IPS-15b (cell line): Measurements from ENCODE around the gene KAT6B.

Source experiments
- H3K27me3 ChIP-seq: one replicate; pipeline ENCODE4 v1.6.1; 2013; ENCODE audit warnings: low read length; ENCODE audit not compliant: control insufficient read depth, insufficient read depth
- H3K36me3 ChIP-seq: one replicate; pipeline ENCODE4 v1.6.1; 2013; ENCODE audit warnings: low read length; ENCODE audit not compliant: control insufficient read depth, insufficient read depth
- H3K4me1 ChIP-seq: one replicate; pipeline ENCODE4 v1.6.1; 2013; ENCODE audit warnings: mild to moderate bottlenecking, low read length; ENCODE audit not compliant: control insufficient read depth, insufficient read depth
- H3K4me3 ChIP-seq: one replicate; pipeline ENCODE4 v1.5.1; 2013; ENCODE audit warnings: low read depth, low read length
- H3K9ac ChIP-seq: one replicate; pipeline ENCODE4 v1.6.1; 2013; ENCODE audit warnings: low read depth, mild to moderate bottlenecking, low read length
- H3K9me3 ChIP-seq: one replicate; pipeline ENCODE4 v1.6.1; 2013; ENCODE audit warnings: mild to moderate bottlenecking, low read length; ENCODE audit not compliant: control insufficient read depth, insufficient read depth

Gene KAT6B

GRCh38 chr10:75002351-75002725, 175.9 kb downstream of the KAT6B start:
- no peaks in the 10 kb centered on the region for H3K27me3 ChIP-seq
- H3K36me3 ChIP-seq: no peaks in the 10 kb centered on the region
- no peak overlapping the region for H3K4me3 ChIP-seq
- no peak overlapping the region for H3K9ac ChIP-seq
- H3K4me1 ChIP-seq: peaks cover 5% of the 10 kb centered on the region
- no peaks in the 10 kb centered on the region for H3K9me3 ChIP-seq

GRCh38 chr10:75002967-75003594, 176.7 kb downstream of the KAT6B start:
- Histone ChIP-seq H3K9me3 (no peaks in the 10 kb centered on the region), H3K27me3 (no peaks in the 10 kb centered on the region), H3K9ac (no peak overlapping the region), H3K4me3 (no peak overlapping the region), H3K36me3 (no peaks in the 10 kb centered on the region), H3K4me1 (peaks cover 5% of the 10 kb centered on the region)

DNA sequence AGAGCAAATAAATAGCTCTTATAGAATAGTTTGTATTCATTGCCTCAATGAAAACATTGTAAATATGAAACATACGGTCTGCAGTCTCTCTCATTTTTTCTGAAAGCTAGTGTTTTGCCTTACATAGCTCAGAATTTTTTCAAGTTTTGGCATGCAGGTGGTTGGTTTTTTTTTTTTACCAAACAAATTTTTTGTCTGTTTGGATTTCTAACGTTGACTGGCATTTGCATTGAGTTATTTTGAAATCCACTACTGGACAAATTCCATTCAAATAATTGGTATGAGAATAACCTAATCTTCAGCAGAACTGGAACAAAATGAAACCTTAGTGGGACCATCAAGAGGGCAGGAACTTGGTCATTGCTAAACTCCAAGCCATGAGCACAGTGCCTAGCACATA, 177.5 kb downstream of the KAT6B start:
- Histone ChIP-seq H3K4me1 (peaks cover 5% of the 10 kb centered on the region), H3K27me3 (no peaks in the 10 kb centered on the region), H3K4me3 (no peak overlapping the region), H3K9ac (no peak overlapping the region), H3K36me3 (no peaks in the 10 kb centered on the region), H3K9me3 (no peaks in the 10 kb centered on the region)

- Histone ChIP-seq H3K9ac (no peak overlapping the region), H3K9me3 (no peaks in the 10 kb centered on the region), H3K27me3 (no peaks in the 10 kb centered on the region), H3K4me1 (no peaks in the 10 kb centered on the region), H3K4me3 (no peak overlapping the region), H3K36me3 (no peaks in the 10 kb centered on the region)
Measured at GRCh38 chr10:75007646-75008045, 181.2 kb downstream of the KAT6B start.

DNA sequence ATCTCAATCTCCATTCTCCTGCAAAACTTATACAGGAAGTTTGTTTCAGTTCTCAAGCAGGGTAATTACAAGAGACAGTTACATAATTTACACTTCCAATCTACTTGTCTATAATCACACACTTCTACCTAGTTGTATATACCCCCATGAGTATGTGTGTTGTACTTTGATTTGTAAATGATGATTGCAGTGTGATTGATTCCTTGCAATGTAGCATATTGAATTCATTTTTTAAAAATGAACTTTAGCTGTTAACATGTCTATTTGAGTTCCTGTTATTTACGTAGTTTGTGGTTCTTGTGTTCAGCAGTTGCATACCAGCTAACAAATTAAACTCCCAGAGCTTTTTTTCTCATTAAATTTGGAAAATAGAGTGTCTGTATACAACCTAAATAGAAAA, 182.6 kb downstream of the KAT6B start:
- Histone ChIP-seq H3K4me3 (no peak overlapping the region), H3K4me1 (no peaks in the 10 kb centered on the region), H3K9ac (no peak overlapping the region), H3K9me3 (no peaks in the 10 kb centered on the region), H3K36me3 (no peaks in the 10 kb centered on the region), H3K27me3 (no peaks in the 10 kb centered on the region)

- Histone ChIP-seq H3K27me3 (no peaks in the 10 kb centered on the region), H3K4me1 (no peaks in the 10 kb centered on the region), H3K36me3 (no peaks in the 10 kb centered on the region), H3K9me3 (no peaks in the 10 kb centered on the region), H3K4me3 (no peak overlapping the region), H3K9ac (no peak overlapping the region)
Measured at GRCh38 chr10:75009426-75009825, 183.0 kb downstream of the KAT6B start.

- Histone ChIP-seq H3K27me3 (no peaks in the 10 kb centered on the region), H3K4me3 (no peak overlapping the region), H3K9ac (no peak overlapping the region), H3K4me1 (no peaks in the 10 kb centered on the region), H3K9me3 (no peaks in the 10 kb centered on the region), H3K36me3 (no peaks in the 10 kb centered on the region)
Measured at GRCh38 chr10:75010373-75010772, 184.0 kb downstream of the KAT6B start.

DNA sequence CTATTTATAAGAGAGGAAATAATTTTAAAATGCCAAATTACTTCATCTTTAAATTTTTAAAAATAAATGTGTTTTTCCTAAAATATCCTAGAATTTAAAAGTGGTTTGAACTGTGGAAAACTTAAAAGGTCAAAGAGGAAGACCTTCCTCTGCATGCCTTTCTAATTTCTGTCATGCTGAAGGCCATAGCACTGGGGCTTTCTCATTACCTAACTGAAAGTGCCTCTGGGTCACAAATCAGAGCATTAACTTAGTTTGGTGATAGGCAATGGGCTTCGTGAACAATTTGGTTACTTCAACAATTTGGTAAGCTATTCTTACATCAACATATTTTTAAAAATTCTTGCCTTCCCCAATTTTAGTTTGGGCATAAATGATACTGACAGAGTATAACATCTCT, 184.8 kb downstream of the KAT6B start:
- H3K36me3 ChIP-seq: no peaks in the 10 kb centered on the region
- H3K27me3 ChIP-seq: no peaks in the 10 kb centered on the region
- no peak overlapping the region for H3K4me3 ChIP-seq
- no peaks in the 10 kb centered on the region for H3K9me3 ChIP-seq
- H3K9ac ChIP-seq: no peak overlapping the region
- no peaks in the 10 kb centered on the region for H3K4me1 ChIP-seq

- Histone ChIP-seq H3K9ac (no peak overlapping the region), H3K27me3 (no peaks in the 10 kb centered on the region), H3K9me3 (no peaks in the 10 kb centered on the region), H3K4me3 (no peak overlapping the region), H3K36me3 (no peaks in the 10 kb centered on the region), H3K4me1 (no peaks in the 10 kb centered on the region)
Measured at GRCh38 chr10:75012471-75012870, 186.1 kb downstream of the KAT6B start.

DNA sequence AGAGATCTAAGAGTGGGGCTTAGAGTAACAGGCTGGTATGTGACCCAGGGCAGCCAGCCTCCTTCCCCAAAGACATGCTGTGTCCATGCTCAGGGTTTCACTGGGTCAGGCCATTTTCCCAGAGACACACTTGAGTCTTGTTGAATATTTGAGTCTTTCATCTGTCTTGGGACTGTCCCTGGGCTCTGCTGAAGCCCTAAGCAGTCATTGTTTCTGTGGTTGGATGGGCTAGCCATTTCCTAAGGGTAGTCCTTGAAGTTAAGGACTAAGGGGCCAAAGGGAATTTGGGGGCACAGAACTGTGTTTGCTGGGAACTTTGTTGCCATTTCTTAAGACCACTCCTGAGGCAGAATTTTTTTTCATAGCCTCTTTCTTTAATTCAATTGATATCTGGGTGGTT, 186.6 kb downstream of the KAT6B start:
- H3K27me3 ChIP-seq: no peaks in the 10 kb centered on the region
- H3K9me3 ChIP-seq: no peaks in the 10 kb centered on the region
- no peak overlapping the region for H3K4me3 ChIP-seq
- no peak overlapping the region for H3K9ac ChIP-seq
- no peaks in the 10 kb centered on the region for H3K4me1 ChIP-seq
- no peaks in the 10 kb centered on the region for H3K36me3 ChIP-seq

DNA sequence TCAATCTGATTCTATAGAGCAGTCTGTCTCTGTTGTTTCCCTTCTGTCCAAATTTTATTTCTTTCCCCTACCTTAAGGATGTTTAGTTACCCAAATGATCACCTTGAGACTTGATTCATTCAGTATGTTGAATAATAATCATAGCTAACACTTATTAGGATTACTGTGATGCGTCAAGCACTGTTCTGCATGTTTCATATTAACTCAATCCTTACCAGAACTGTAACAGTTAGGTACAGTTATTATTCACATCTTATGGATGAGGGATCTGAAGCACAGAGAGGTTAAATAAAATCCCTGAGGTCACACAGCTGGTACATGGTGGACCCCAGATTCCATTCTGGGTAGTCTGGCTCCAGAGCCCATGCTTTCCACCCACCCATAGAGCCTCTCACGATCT, 187.1 kb downstream of the KAT6B start:
- Histone ChIP-seq H3K27me3 (no peaks in the 10 kb centered on the region), H3K36me3 (no peaks in the 10 kb centered on the region), H3K9me3 (no peaks in the 10 kb centered on the region), H3K9ac (no peak overlapping the region), H3K4me1 (no peaks in the 10 kb centered on the region), H3K4me3 (no peak overlapping the region)

- H3K4me1 ChIP-seq: no peaks in the 10 kb centered on the region
- no peak overlapping the region for H3K4me3 ChIP-seq
- H3K9me3 ChIP-seq: no peaks in the 10 kb centered on the region
- H3K27me3 ChIP-seq: no peaks in the 10 kb centered on the region
- no peak overlapping the region for H3K9ac ChIP-seq
- H3K36me3 ChIP-seq: no peaks in the 10 kb centered on the region
Measured at GRCh38 chr10:75014516-75015230, 188.3 kb downstream of the KAT6B start.
